ENCODE data around the gene QSOX2.

The QSOX2 gene

GRCh38 chr9:136229096-136230065, 16.2 kb downstream of the QSOX2 start:
- H3K4me3 ChIP-seq (ENCODE audit: low read depth in 1 of 2, low read length in 2 of 2), result no peak overlapping the region
- no peak overlapping the region for H3K9ac ChIP-seq (ENCODE audit: low read length)
- H3K36me3 ChIP-seq (ENCODE audit: insufficient read depth, low read length), result peaks cover 4% of the 10 kb centered on the region
- H3K27me3 ChIP-seq (ENCODE audit: control insufficient read depth in 1 of 2, insufficient read depth in 2 of 2, low read length in 2 of 2), result no peaks in the 10 kb centered on the region
- H3K9me3 ChIP-seq (ENCODE audit: low read length), result no peaks in the 10 kb centered on the region
- no peak overlapping the region for H3K27ac ChIP-seq (ENCODE audit: low read depth, low read length)
- H3K4me1 ChIP-seq (ENCODE audit: insufficient read depth, low read length), result no peaks in the 10 kb centered on the region

- Histone ChIP-seq H3K4me3 (ENCODE audit: low read depth in 1 of 2, low read length in 2 of 2) (no peak overlapping the region), H3K27me3 (ENCODE audit: control insufficient read depth in 1 of 2, insufficient read depth in 2 of 2, low read length in 2 of 2) (no peaks in the 10 kb centered on the region), H3K27ac (ENCODE audit: low read depth, low read length) (no peak overlapping the region), H3K4me1 (ENCODE audit: insufficient read depth, low read length) (no peaks in the 10 kb centered on the region), H3K9ac (ENCODE audit: low read length) (no peak overlapping the region), H3K9me3 (ENCODE audit: low read length) (no peaks in the 10 kb centered on the region), H3K36me3 (ENCODE audit: insufficient read depth, low read length) (peaks cover 12% of the 10 kb centered on the region)
Measured at GRCh38 chr9:136228107-136228875, 17.3 kb downstream of the QSOX2 start.

GRCh38 chr9:136226680-136227407, 18.8 kb downstream of the QSOX2 start:
- H3K9ac ChIP-seq (ENCODE audit: low read length), result no peak overlapping the region
- no peak overlapping the region for H3K27ac ChIP-seq (ENCODE audit: low read depth, low read length)
- no peaks in the 10 kb centered on the region for H3K27me3 ChIP-seq (ENCODE audit: control insufficient read depth in 1 of 2, insufficient read depth in 2 of 2, low read length in 2 of 2)
- no peak overlapping the region for H3K4me3 ChIP-seq (ENCODE audit: low read depth in 1 of 2, low read length in 2 of 2)
- H3K36me3 ChIP-seq (ENCODE audit: insufficient read depth, low read length), result peaks cover 15% of the 10 kb centered on the region
- no peaks in the 10 kb centered on the region for H3K9me3 ChIP-seq (ENCODE audit: low read length)
- H3K4me1 ChIP-seq (ENCODE audit: insufficient read depth, low read length), result no peaks in the 10 kb centered on the region

- Histone ChIP-seq H3K27me3 (ENCODE audit: control insufficient read depth in 1 of 2, insufficient read depth in 2 of 2, low read length in 2 of 2) (no peaks in the 10 kb centered on the region), H3K27ac (ENCODE audit: low read depth, low read length) (no peak overlapping the region), H3K36me3 (ENCODE audit: insufficient read depth, low read length) (peaks cover 19% of the 10 kb centered on the region), H3K4me1 (ENCODE audit: insufficient read depth, low read length) (no peaks in the 10 kb centered on the region), H3K9me3 (ENCODE audit: low read length) (no peaks in the 10 kb centered on the region), H3K9ac (ENCODE audit: low read length) (no peak overlapping the region), H3K4me3 (ENCODE audit: low read depth in 1 of 2, low read length in 2 of 2) (no peak overlapping the region)
Measured at GRCh38 chr9:136225748-136226679, 19.6 kb downstream of the QSOX2 start.

- Histone ChIP-seq H3K9ac (ENCODE audit: low read length) (no peak overlapping the region), H3K36me3 (ENCODE audit: insufficient read depth, low read length) (peaks cover 19% of the 10 kb centered on the region), H3K4me3 (ENCODE audit: low read depth in 1 of 2, low read length in 2 of 2) (no peak overlapping the region), H3K27me3 (ENCODE audit: control insufficient read depth in 1 of 2, insufficient read depth in 2 of 2, low read length in 2 of 2) (no peaks in the 10 kb centered on the region), H3K4me1 (ENCODE audit: insufficient read depth, low read length) (no peaks in the 10 kb centered on the region), H3K9me3 (ENCODE audit: low read length) (no peaks in the 10 kb centered on the region), H3K27ac (ENCODE audit: low read depth, low read length) (no peak overlapping the region)
Measured at GRCh38 chr9:136225366-136225747, 20.3 kb downstream of the QSOX2 start.

GRCh38 chr9:136223871-136224640, 21.6 kb downstream of the QSOX2 start:
- no peak overlapping the region for H3K27ac ChIP-seq (ENCODE audit: low read depth, low read length)
- H3K9me3 ChIP-seq (ENCODE audit: low read length), result no peaks in the 10 kb centered on the region
- H3K9ac ChIP-seq (ENCODE audit: low read length), result no peak overlapping the region
- no peak overlapping the region for H3K4me3 ChIP-seq (ENCODE audit: low read depth in 1 of 2, low read length in 2 of 2)
- no peaks in the 10 kb centered on the region for H3K4me1 ChIP-seq (ENCODE audit: insufficient read depth, low read length)
- H3K27me3 ChIP-seq (ENCODE audit: control insufficient read depth in 1 of 2, insufficient read depth in 2 of 2, low read length in 2 of 2), result no peaks in the 10 kb centered on the region
- peaks cover 19% of the 10 kb centered on the region for H3K36me3 ChIP-seq (ENCODE audit: insufficient read depth, low read length)

- Histone ChIP-seq H3K9me3 (ENCODE audit: low read length) (no peaks in the 10 kb centered on the region), H3K36me3 (ENCODE audit: insufficient read depth, low read length) (peaks cover 19% of the 10 kb centered on the region), H3K27ac (ENCODE audit: low read depth, low read length) (no peak overlapping the region), H3K27me3 (ENCODE audit: control insufficient read depth in 1 of 2, insufficient read depth in 2 of 2, low read length in 2 of 2) (no peaks in the 10 kb centered on the region), H3K4me1 (ENCODE audit: insufficient read depth, low read length) (no peaks in the 10 kb centered on the region), H3K9ac (ENCODE audit: low read length) (no peak overlapping the region), H3K4me3 (ENCODE audit: low read depth in 1 of 2, low read length in 2 of 2) (no peak overlapping the region)
Measured at GRCh38 chr9:136222906-136223285, 22.7 kb downstream of the QSOX2 start.

- Histone ChIP-seq H3K36me3 (ENCODE audit: insufficient read depth, low read length) (peaks cover 19% of the 10 kb centered on the region), H3K9me3 (ENCODE audit: low read length) (no peaks in the 10 kb centered on the region), H3K9ac (ENCODE audit: low read length) (no peak overlapping the region), H3K27me3 (ENCODE audit: control insufficient read depth in 1 of 2, insufficient read depth in 2 of 2, low read length in 2 of 2) (no peaks in the 10 kb centered on the region), H3K4me1 (ENCODE audit: insufficient read depth, low read length) (no peaks in the 10 kb centered on the region), H3K4me3 (ENCODE audit: low read depth in 1 of 2, low read length in 2 of 2) (no peak overlapping the region), H3K27ac (ENCODE audit: low read depth, low read length) (no peak overlapping the region)
Measured at GRCh38 chr9:136222166-136222905, 23.3 kb downstream of the QSOX2 start.

- no peaks in the 10 kb centered on the region for H3K9me3 ChIP-seq (ENCODE audit: low read length)
- H3K36me3 ChIP-seq (ENCODE audit: insufficient read depth, low read length), result peaks cover 21% of the 10 kb centered on the region
- H3K9ac ChIP-seq (ENCODE audit: low read length), result no peak overlapping the region
- no peak overlapping the region for H3K27ac ChIP-seq (ENCODE audit: low read depth, low read length)
- H3K4me1 ChIP-seq (ENCODE audit: insufficient read depth, low read length), result no peaks in the 10 kb centered on the region
- H3K4me3 ChIP-seq (ENCODE audit: low read depth in 1 of 2, low read length in 2 of 2), result no peak overlapping the region
- no peaks in the 10 kb centered on the region for H3K27me3 ChIP-seq (ENCODE audit: control insufficient read depth in 1 of 2, insufficient read depth in 2 of 2, low read length in 2 of 2)
Measured at GRCh38 chr9:136220017-136220729, 25.4 kb downstream of the QSOX2 start.

All from muscle layer of colon (tissue), 2 donors.